ENCODE measurements around the gene PROK1. TPM values are rescaled to one million over a fixed set of nuclear protein-coding genes. Genes with fewer than 3 reads are reported as not detected.

PROK1 gene
- total RNA-seq, 2 experiments from 2014 or later, result not detected

- Mint-ChIP-seq H3K36me3 (ENCODE audit: low read depth) (no peaks in the 10 kb centered on the region), H3K4me1 (ENCODE audit: low read depth) (no peaks in the 10 kb centered on the region), H3K4me3 (no peak overlapping the region), H3K27ac (no peak overlapping the region), H3K27me3 (peaks cover 4% of the 10 kb centered on the region), H3K9me3 (no peaks in the 10 kb centered on the region)
- CTCF ChIA-PET, result interaction anchor here (0.6 to 2.8 kb wide), 2 partner anchors 8 to 36 kb away, joined by 3 to 12 read pairs; no protein-coding TSS in a partner anchor
- DNase-seq (no peak), ATAC-seq (no peak)
- intact Hi-C loops (cut with micrococcal nuclease), result no loop called here
- POLR2A ChIA-PET, result no interaction called here
- TF ChIP-seq CTCF (IDR thresholded peaks at IDR 0.05), result no peak
Measured at GRCh38 chr1:110488161-110488560, 37.2 kb downstream of the PROK1 start.

GRCh38 chr1:110488867-110489266 is 37.9 kb downstream of the PROK1 start:
- no peak for ATAC-seq
- ChIA-PET POLR2A (no interaction called here), CTCF (interaction anchor here (0.6 to 2.8 kb wide), 2 partner anchors 7 to 35 kb away, joined by 3 to 12 read pairs; no protein-coding TSS in a partner anchor)
- H3K9me3 Mint-ChIP-seq, result no peaks in the 10 kb centered on the region
- no peak for TF ChIP-seq CTCF (IDR thresholded peaks at IDR 0.05)
- intact Hi-C loops (cut with micrococcal nuclease), result no loop called here
- H3K36me3 Mint-ChIP-seq (ENCODE audit: low read depth), result no peaks in the 10 kb centered on the region
- DNase-seq, result no peak
- no peak overlapping the region for H3K27ac Mint-ChIP-seq
- H3K4me3 Mint-ChIP-seq, result no peak overlapping the region
- H3K27me3 Mint-ChIP-seq, result no peaks in the 10 kb centered on the region
- H3K4me1 Mint-ChIP-seq (ENCODE audit: low read depth), result no peaks in the 10 kb centered on the region

- POLR2A ChIA-PET, result no interaction called here
Measured at GRCh38 chr1:110489406-110489805, 38.5 kb downstream of the PROK1 start.

GRCh38 chr1:110489973-110490542 is 39.1 kb downstream of the PROK1 start:
- intact Hi-C loops (cut with micrococcal nuclease), result loop anchor here (10.0 kb wide), 1 partner anchor 285 kb away; no protein-coding TSS in a partner anchor
- CTCF ChIA-PET, result interaction anchor here (1.2 kb wide), 1 partner anchor 78 kb away, joined by 3 read pairs; no protein-coding TSS in a partner anchor
- Mint-ChIP-seq H3K4me1 (ENCODE audit: low read depth) (no peaks in the 10 kb centered on the region), H3K9me3 (no peaks in the 10 kb centered on the region), H3K4me3 (no peak overlapping the region), H3K27ac (no peak overlapping the region), H3K27me3 (no peaks in the 10 kb centered on the region), H3K36me3 (ENCODE audit: low read depth) (no peaks in the 10 kb centered on the region)
- POLR2A ChIA-PET, result no interaction called here
- DNase-seq (no peak), ATAC-seq (no peak)
- no peak for TF ChIP-seq CTCF (IDR thresholded peaks at IDR 0.05)

More at GRCh38 chr1:110489406-110489805, 38.5 kb downstream of the PROK1 start:
- Mint-ChIP-seq H3K9me3 (no peaks in the 10 kb centered on the region), H3K36me3 (ENCODE audit: low read depth) (no peaks in the 10 kb centered on the region), H3K27ac (no peak overlapping the region), H3K4me1 (ENCODE audit: low read depth) (no peaks in the 10 kb centered on the region), H3K4me3 (no peak overlapping the region), H3K27me3 (no peaks in the 10 kb centered on the region)
- intact Hi-C loops (cut with micrococcal nuclease), result no loop called here
- no peak for TF ChIP-seq CTCF (IDR thresholded peaks at IDR 0.05)
- ATAC-seq, result no peak
- CTCF ChIA-PET, result no interaction called here
- DNase-seq, result no peak

- intact Hi-C loops (cut with micrococcal nuclease), result loop anchor here (10.0 kb wide), 1 partner anchor 286 kb away; no protein-coding TSS in a partner anchor
- Mint-ChIP-seq H3K4me1 (ENCODE audit: low read depth) (no peaks in the 10 kb centered on the region), H3K9me3 (no peaks in the 10 kb centered on the region), H3K4me3 (no peak overlapping the region), H3K27me3 (no peaks in the 10 kb centered on the region), H3K27ac (no peak overlapping the region), H3K36me3 (ENCODE audit: low read depth) (no peaks in the 10 kb centered on the region)
- no peak for TF ChIP-seq CTCF (IDR thresholded peaks at IDR 0.05)
- ChIA-PET POLR2A (no interaction called here), CTCF (interaction anchor here (1.2 kb wide), 1 partner anchor 79 kb away, joined by 3 read pairs; no protein-coding TSS in a partner anchor)
- DNase-seq, result no peak
- ATAC-seq, result no peak
Measured at GRCh38 chr1:110490791-110491451, 40.0 kb downstream of the PROK1 start.

All from activated CD8-positive, alpha-beta T cell treated with anti-CD3 and anti-CD28 coated beads for 36 hours (primary cell).